ENCODE results near the gene KCNK6.

GRCh38 chr19:38323291-38323690 lies 3.6 kb downstream of the KCNK6 start:
- TF ChIP-seq CTCF (conservative IDR thresholded peaks at IDR 0.05; ENCODE audit: low read length), result no peak
- no peak for TF ChIP-seq EZH2phosphoT487 (IDR thresholded peaks at IDR 0.05; ENCODE audit: borderline replicate concordance)
